GM23248 (cell line): Measurements from ENCODE around the gene FGGY.

Source experiments
- EZH2 ChIP-seq: fragments of 200-600 bp; sonication (generic); IDR thresholded peaks from 2 replicates; pipeline ENCODE4 v1.6.1; 2018; ENCODE audit warnings: antibody characterized with exemption, mild to moderate bottlenecking; ENCODE audit not compliant: insufficient read depth, poor library complexity, severe bottlenecking
- EZH2phosphoT487 ChIP-seq: fragments of 200-600 bp; sonication (generic); IDR thresholded peaks from 2 replicates; pipeline ENCODE4 v1.6.1; 2018; ENCODE audit warnings: antibody characterized with exemption, moderate library complexity, mild to moderate bottlenecking, low read depth; ENCODE audit not compliant: insufficient read depth

GRCh38 chr1:59248758-59249157, 48.1 kb upstream of the FGGY start:
- TF ChIP-seq EZH2phosphoT487 (no peak), EZH2 (no peak)
